ENCODE results near the gene DACH1.

DACH1 gene

GRCh38 chr13:71702253-71702652 is 164.8 kb downstream of the DACH1 start:
- no peak for DNase-seq (ENCODE audit: low read depth)

- DNase-seq (ENCODE audit: low read depth), result no peak
These were observed 165.3 kb downstream of the DACH1 start for GRCh38 chr13:71701741-71702140.

GRCh38 chr13:71699342-71699741 is 167.7 kb downstream of the DACH1 start:
- DNase-seq (ENCODE audit: low read depth), result no peak

- DNase-seq (ENCODE audit: low read depth), result no peak
These were observed 171.3 kb downstream of the DACH1 start for GRCh38 chr13:71695662-71696061.

- DNase-seq (ENCODE audit: low read depth), result no peak
These were observed 181.9 kb downstream of the DACH1 start for GRCh38 chr13:71685072-71685471.

- DNase-seq (ENCODE audit: low read depth), result no peak
These were observed 184.9 kb downstream of the DACH1 start for GRCh38 chr13:71681901-71682613.

GRCh38 chr13:71677124-71677523 is 189.9 kb downstream of the DACH1 start:
- DNase-seq (ENCODE audit: low read depth), result no peak

GRCh38 chr13:71672512-71672911 is 194.5 kb downstream of the DACH1 start:
- DNase-seq (ENCODE audit: low read depth), result no peak

- DNase-seq (ENCODE audit: low read depth), result no peak
These were observed 203.6 kb downstream of the DACH1 start for GRCh38 chr13:71663431-71663830.

GRCh38 chr13:71661921-71662320 is 205.1 kb downstream of the DACH1 start:
- DNase-seq (ENCODE audit: low read depth), result no peak

- DNase-seq (ENCODE audit: low read depth), result no peak
These were observed 207.6 kb downstream of the DACH1 start for GRCh38 chr13:71659404-71659803.

- no peak for DNase-seq (ENCODE audit: low read depth)
These were observed 221.5 kb downstream of the DACH1 start for GRCh38 chr13:71645467-71645866.

- no peak for DNase-seq (ENCODE audit: low read depth)
These were observed 222.4 kb downstream of the DACH1 start for GRCh38 chr13:71644579-71644978.

- no peak for DNase-seq (ENCODE audit: low read depth)
These were observed 223.6 kb downstream of the DACH1 start for GRCh38 chr13:71643448-71643860.

- no peak for DNase-seq (ENCODE audit: low read depth)
These were observed 228.3 kb downstream of the DACH1 start for GRCh38 chr13:71638751-71639150.

- no peak for DNase-seq (ENCODE audit: low read depth)
These were observed 232.2 kb downstream of the DACH1 start for GRCh38 chr13:71634602-71635443.

GRCh38 chr13:71634182-71634581 is 232.8 kb downstream of the DACH1 start:
- no peak for DNase-seq (ENCODE audit: low read depth)

GRCh38 chr13:71632721-71633120 is 234.3 kb downstream of the DACH1 start:
- DNase-seq (ENCODE audit: low read depth), result no peak

GRCh38 chr13:71632206-71632605 is 234.8 kb downstream of the DACH1 start:
- DNase-seq (ENCODE audit: low read depth), result no peak

GRCh38 chr13:71629167-71629566 is 237.8 kb downstream of the DACH1 start:
- no peak for DNase-seq (ENCODE audit: low read depth)

GRCh38 chr13:71626421-71627117 is 240.4 kb downstream of the DACH1 start:
- DNase-seq (ENCODE audit: low read depth), result no peak

- no peak for DNase-seq (ENCODE audit: low read depth)
These were observed 241.3 kb downstream of the DACH1 start for GRCh38 chr13:71625694-71626093.

Measured in activated T-cell treated with anti-CD3 and anti-CD28 coated beads for 48 hours (primary cell).